GM12878 (cell line): ENCODE measurements around the gene EIF4E2. TPM values are rescaled to one million over a fixed set of nuclear protein-coding genes. Genes with fewer than 3 reads are reported as not detected.

Experiments
- ATAC-seq: fragments of 200-7000 bp; cut with Tn5 transposase; 3 replicates; pipeline ENCODE4 v1.9.1; 2020; ENCODE audit warnings: mild to moderate bottlenecking, moderate library complexity
- BruUV-seq: library from RNA; stranded (reverse); fragments of 400-500 nt; replicated peaks from 2 replicates; lab custom pipeline; 2021; lab: Mats Ljungman, UMichigan
- CTCF ChIA-PET: fragments of 300-600 bp; sonication (Branson Sonifier 250); formaldehyde crosslinking; extraction: SDS; loops from one replicate; lab custom pipeline; 2021; ENCODE audit warnings: inconsistent platforms; lab: Yijun Ruan, JAX
- POLR2A ChIA-PET: fragments of 350-600 bp; formaldehyde crosslinking; extraction: SDS; loops from one replicate; lab custom pipeline; 2021; ENCODE audit warnings: inconsistent platforms; lab: Charles Lee
- RAD21 ChIA-PET: fragments of 300-600 bp; sonication (Branson Sonifier 250); formaldehyde crosslinking; loops from one replicate; lab custom pipeline; 2023; ENCODE audit warnings: antibody characterized with exemption; ENCODE audit not compliant: unreplicated experiment; lab: Charles Lee
- SMC1A ChIA-PET: fragments of 300-600 bp; sonication (Branson Sonifier 250); formaldehyde crosslinking; loops from one replicate; lab custom pipeline; 2023; ENCODE audit not compliant: unreplicated experiment, uncharacterized antibody; lab: Charles Lee
- DNase-seq: peaks from one replicate; pipeline ENCODE4 v3.0.0-alpha.2; 2011; ENCODE audit warnings: low read depth, low spot score
- FAIRE-seq: peaks from 3 replicates; lab custom pipeline; 2011; peaks lifted over from hg19 to GRCh38; lab: Jason Lieb, UNC
- H2AFZ ChIP-seq: 2 replicates; pipeline ENCODE4 v1.6.0; 2011; ENCODE audit warnings: low read depth, low read length, control low read depth; ENCODE audit not compliant: control insufficient read depth
- H3K27ac ChIP-seq: 2 replicates; pipeline ENCODE4 v1.5.1; 2011; ENCODE audit warnings: control low read depth; ENCODE audit not compliant: control insufficient read depth, insufficient read depth
- H3K27me3 ChIP-seq, 2 experiments: replicated peaks in 1 of 2; 2 replicates each; pipeline versions ENCODE4 v1.6.0 to v1.6.1; 2011; ENCODE audit warnings: low read length in 1 of 2; ENCODE audit not compliant: control insufficient read depth in 2 of 2, insufficient read depth in 2 of 2
- H3K36me3 ChIP-seq, 2 experiments: 2 replicates each; pipeline ENCODE4 v1.5.1; 2011; ENCODE audit warnings: low read length in 1 of 2; ENCODE audit not compliant: control insufficient read depth in 2 of 2, insufficient read depth in 2 of 2
- H3K4me1 ChIP-seq: 2 replicates; pipeline ENCODE4 v1.6.1; 2011; ENCODE audit warnings: mild to moderate bottlenecking, low read length, moderate library complexity, mixed read lengths; ENCODE audit not compliant: control insufficient read depth, insufficient read depth
- H3K4me2 ChIP-seq: 2 replicates; pipeline ENCODE4 v1.6.0; 2011; ENCODE audit warnings: control low read depth; ENCODE audit not compliant: control insufficient read depth, insufficient read depth
- H3K4me3 ChIP-seq: fragments of 200-600 bp; sonication (generic); 2 replicates; pipeline ENCODE4 v1.5.1; 2016
- H3K79me2 ChIP-seq: 2 replicates; pipeline ENCODE4 v1.6.0; 2011; ENCODE audit warnings: low read length; ENCODE audit not compliant: control insufficient read depth, insufficient read depth
- H3K9ac ChIP-seq: 2 replicates; pipeline ENCODE4 v1.8.0; 2011; ENCODE audit warnings: low read length, control low read depth, mixed read lengths; ENCODE audit not compliant: control insufficient read depth, insufficient read depth
- H3K9me3 ChIP-seq: replicated peaks from 3 replicates; pipeline ENCODE4 v1.5.1; 2011; ENCODE audit warnings: mild to moderate bottlenecking, low read length; ENCODE audit not compliant: control insufficient read depth, insufficient read depth
- H4K20me1 ChIP-seq: 2 replicates; pipeline ENCODE4 v1.6.0; 2011; ENCODE audit not compliant: control insufficient read depth, insufficient read depth
- IKZF1 ChIP-seq: fragments of 450-650 bp; conservative IDR thresholded peaks from 2 replicates; pipeline ENCODE4 v1.6.1; 2017; ENCODE audit warnings: antibody characterized with exemption, mild to moderate bottlenecking
- NR2C2 ChIP-seq: IDR thresholded peaks from 2 replicates; pipeline ENCODE4 v1.6.1; 2011; ENCODE audit warnings: borderline replicate concordance, low read depth; ENCODE audit not compliant: control insufficient read depth, insufficient read length
- POLR2A ChIP-seq: IDR thresholded peaks from 2 replicates; pipeline ENCODE4 v1.6.1; 2011; ENCODE audit warnings: low read depth, mild to moderate bottlenecking, low read length
- WGBS: methylation state at CpG from one replicate; pipeline ENCODE4 v1.1.6; 2016; ENCODE audit warnings: low lambda C conversion rate; ENCODE audit not compliant: insufficient replicate concordance, insufficient coverage; ENCODE audit errors: missing lambda C conversion rate; 5-methylcytosine and 5-hydroxymethylcytosine counted together
- in situ Hi-C: fragments of 300-500 bp; cut with MboI; formaldehyde crosslinking; loops from 9 replicates; pipeline ENCODE4 v1.14.3; 2018; ENCODE audit warnings: mixed read lengths
- intact Hi-C: fragments of 100-400 bp; cut with micrococcal nuclease; formaldehyde crosslinking; loops from one replicate; pipeline ENCODE4 v1.14.2; 2022; ENCODE audit not compliant: unreplicated experiment
- polyA plus RNA-seq, 11 experiments: library from polyadenylated mRNA; depleted of rRNA in 4 of 11; unstranded in 6 of 11; stranded (reverse) in 5 of 11; fragments of >200 nt; fragmentation: Nextera tagmentation in 4 of 11; fragmentation: Illumina TruSeq in 1 of 11; extraction: Ambion mirVana in 4 of 11; extraction: Trizol in 1 of 11; gene quantifications; 1 replicate in 1 of 11; 2 replicates in 10 of 11; pipeline versions ENCODE4 v1.2.1 to v1.2.3, GENCODE V29; 2011 to 2016; ENCODE audit warnings: inconsistent platforms in 2 of 11, missing spikeins in 2 of 11, low read depth in 1 of 11
- total RNA-seq, 4 experiments: library from RNA; depleted of rRNA in 3 of 4; stranded (reverse); fragments of >200 nt in 3 of 4; fragmentation: Illumina TruSeq in 1 of 4; extraction: Trizol in 1 of 4; gene quantifications; 2 replicates each; pipeline versions ENCODE4 v1.2.1 to v1.2.3, GENCODE V29; 2013 to 2021
- TF ChIP-seq, protein P1 (sequence below): fragments of 450-650 bp; IDR thresholded peaks from 2 replicates; pipeline ENCODE4 v1.6.1; 2017; ENCODE audit warnings: mild to moderate bottlenecking

The EIF4E2 gene
- total and polyA plus RNA-seq, 10 of the 15 experiments (the other 5 are each of a cell fraction or from before 2014, with no cell fraction given), result 56.1 to 158 (median 110) TPM

DNA sequence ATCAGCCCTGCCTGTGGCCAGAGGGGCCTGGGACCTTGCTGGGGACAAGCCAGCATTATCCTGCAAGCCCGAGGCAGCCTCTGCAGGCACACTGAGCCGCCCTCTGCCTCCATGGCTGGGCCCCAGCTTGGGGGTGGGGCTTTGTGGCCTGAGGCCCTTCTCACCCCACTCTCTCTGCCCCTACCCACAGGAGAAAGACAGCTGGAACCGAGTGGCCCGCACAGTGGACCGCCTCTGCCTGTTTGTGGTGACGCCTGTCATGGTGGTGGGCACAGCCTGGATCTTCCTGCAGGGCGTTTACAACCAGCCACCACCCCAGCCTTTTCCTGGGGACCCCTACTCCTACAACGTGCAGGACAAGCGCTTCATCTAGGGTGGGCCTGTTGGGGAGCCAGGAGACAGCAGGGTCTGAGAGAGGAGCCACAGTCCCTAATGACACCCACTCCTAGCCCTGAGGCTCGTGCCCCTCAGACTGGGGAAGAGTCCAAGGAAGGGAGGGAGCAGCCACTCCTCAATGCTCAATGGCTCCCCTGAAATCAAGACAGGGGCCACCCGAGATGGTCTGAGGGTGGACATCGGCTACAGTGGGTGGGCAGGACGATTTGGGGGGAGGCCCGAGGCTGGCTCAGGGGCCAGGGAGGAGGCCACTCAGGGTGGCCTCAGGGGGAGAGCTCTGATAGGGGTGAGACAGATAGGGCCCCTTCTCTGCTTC, 15.4 kb upstream of the EIF4E2 start:
- in situ Hi-C loops, result no loop called here
- no peak overlapping the region for H3K27ac ChIP-seq
- ChIA-PET SMC1A (no interaction called here), POLR2A (no interaction called here), RAD21 (no interaction called here), CTCF (no interaction called here)
- no peak overlapping the region for H3K4me2 ChIP-seq
- no peaks in the 10 kb centered on the region for H3K79me2 ChIP-seq
- intact Hi-C loops, result no loop called here
- H3K9me3 ChIP-seq, result peaks cover 6% of the 10 kb centered on the region; the same call in 2 of the 3 replicates
- no peaks in the 10 kb centered on the region for H4K20me1 ChIP-seq
- H3K4me3 ChIP-seq, result no peak overlapping the region
- ATAC-seq (no peak), DNase-seq (no peak), FAIRE-seq (no peak)
- H3K4me1 ChIP-seq, result peaks cover 4% of the 10 kb centered on the region; the same call in 1 of the 2 replicates
- no peak overlapping the region for H3K9ac ChIP-seq
- no peak overlapping the region for H2AFZ ChIP-seq
- WGBS, result 37% methylated on average over 14 of the region's 14 CpGs
- no peaks in the 10 kb centered on the region for H3K36me3 ChIP-seq
- TF ChIP-seq IKZF1, result no peak
- TF ChIP-seq, protein P1, sequence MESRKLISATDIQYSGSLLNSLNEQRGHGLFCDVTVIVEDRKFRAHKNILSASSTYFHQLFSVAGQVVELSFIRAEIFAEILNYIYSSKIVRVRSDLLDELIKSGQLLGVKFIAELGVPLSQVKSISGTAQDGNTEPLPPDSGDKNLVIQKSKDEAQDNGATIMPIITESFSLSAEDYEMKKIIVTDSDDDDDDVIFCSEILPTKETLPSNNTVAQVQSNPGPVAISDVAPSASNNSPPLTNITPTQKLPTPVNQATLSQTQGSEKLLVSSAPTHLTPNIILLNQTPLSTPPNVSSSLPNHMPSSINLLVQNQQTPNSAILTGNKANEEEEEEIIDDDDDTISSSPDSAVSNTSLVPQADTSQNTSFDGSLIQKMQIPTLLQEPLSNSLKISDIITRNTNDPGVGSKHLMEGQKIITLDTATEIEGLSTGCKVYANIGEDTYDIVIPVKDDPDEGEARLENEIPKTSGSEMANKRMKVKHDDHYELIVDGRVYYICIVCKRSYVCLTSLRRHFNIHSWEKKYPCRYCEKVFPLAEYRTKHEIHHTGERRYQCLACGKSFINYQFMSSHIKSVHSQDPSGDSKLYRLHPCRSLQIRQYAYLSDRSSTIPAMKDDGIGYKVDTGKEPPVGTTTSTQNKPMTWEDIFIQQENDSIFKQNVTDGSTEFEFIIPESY, result no peak
- no TSS peak for BruUV-seq
- no peaks in the 10 kb centered on the region for H3K27me3 ChIP-seq

DNA sequence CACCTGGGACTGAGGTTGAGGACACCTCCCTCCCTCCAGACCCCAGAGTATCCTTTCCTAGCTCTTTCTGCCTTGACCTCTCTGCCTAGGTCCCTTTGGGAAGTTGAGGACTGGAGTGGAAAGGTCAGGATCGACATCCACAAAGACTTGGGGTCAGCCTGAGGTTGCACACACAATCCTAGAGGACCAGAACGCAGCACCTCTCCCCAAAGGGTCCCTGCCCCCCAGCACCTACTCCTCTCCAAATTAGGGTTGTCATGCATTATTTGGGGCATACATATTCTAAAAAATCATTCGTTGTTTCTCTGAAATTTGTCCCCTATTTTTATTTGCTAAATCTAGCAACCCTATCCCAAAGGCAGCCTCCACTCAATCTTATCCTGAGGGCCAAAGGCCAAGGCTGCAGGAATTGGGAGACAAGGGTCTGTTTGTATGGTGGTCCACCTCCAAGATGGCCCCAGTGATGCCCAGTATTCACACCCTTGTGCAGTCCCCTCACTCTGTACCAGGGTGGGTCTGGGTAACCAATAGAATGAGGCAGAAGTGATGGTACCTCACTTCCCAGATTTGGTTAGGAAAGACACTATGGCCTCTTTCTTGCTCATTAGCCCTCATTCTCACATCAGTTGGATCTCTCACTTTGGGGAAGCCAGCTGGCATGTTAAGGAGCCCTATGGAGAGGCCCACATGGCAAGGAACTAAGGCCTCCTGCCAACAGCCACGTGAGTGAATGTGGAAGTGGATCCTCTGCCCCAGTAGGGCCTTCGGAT, 14.5 kb upstream of the EIF4E2 start:
- H2AFZ ChIP-seq, result no peak overlapping the region
- SMC1A ChIA-PET, result no interaction called here
- no peak overlapping the region for H3K4me3 ChIP-seq
- no peak overlapping the region for H3K4me2 ChIP-seq
- RAD21 ChIA-PET, result no interaction called here
- no peaks in the 10 kb centered on the region for H3K27me3 ChIP-seq
- no peaks in the 10 kb centered on the region for H4K20me1 ChIP-seq
- no peaks in the 10 kb centered on the region for H3K36me3 ChIP-seq
- no peak for TF ChIP-seq POLR2A
- no peak for TF ChIP-seq NR2C2
- TF ChIP-seq, all 136 proteins: peak for 0
- no TSS peak for BruUV-seq
- ChIA-PET CTCF (no interaction called here), POLR2A (no interaction called here)
- Histone ChIP-seq H3K79me2 (no peaks in the 10 kb centered on the region), H3K9ac (no peak overlapping the region), H3K4me1 (peaks cover 4% of the 10 kb centered on the region; the same call in 1 of the 2 replicates), H3K9me3 (peaks cover 6% of the 10 kb centered on the region; the same call in 2 of the 3 replicates), H3K27ac (no peak overlapping the region)
- DNase-seq (no peak), FAIRE-seq (no peak), ATAC-seq (no peak)
- intact Hi-C loops (no loop called here), in situ Hi-C loops (no loop called here)
- WGBS, result 48% methylated on average over 5 of the region's 5 CpGs
